Fibroblast of peridontal ligament (primary cell): ENCODE results near the gene MBTPS2.

Experiments
- DNase-seq: peaks from one replicate; pipeline ENCODE4 v3.0.0-alpha.2; 2010; ENCODE audit errors: extremely low read depth

The MBTPS2 gene

DNA sequence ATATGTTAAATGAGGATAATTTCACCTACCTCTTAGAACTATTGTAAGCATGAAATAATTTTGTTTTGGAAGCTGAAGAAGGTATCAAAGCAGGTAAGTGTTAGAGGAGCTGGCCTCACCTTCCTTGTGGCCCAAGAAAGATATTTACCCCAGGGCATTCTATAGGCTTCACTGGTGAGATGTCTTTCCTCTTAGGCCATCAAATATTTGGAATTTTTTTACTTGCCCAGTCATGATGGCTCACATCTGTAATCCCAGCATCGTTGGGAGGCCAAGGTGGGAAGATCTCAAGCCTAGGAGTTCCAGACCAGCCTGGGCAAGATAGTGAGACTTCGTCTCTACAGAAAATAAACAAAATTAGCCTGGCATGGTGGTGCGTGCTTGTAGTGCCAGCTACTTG lies 95.0 kb downstream of the MBTPS2 start:
- no peak for DNase-seq
